ENCODE data around the gene NELFA. TPM values are rescaled to one million over a fixed set of nuclear protein-coding genes. Genes with fewer than 3 reads are reported as not detected.

The NELFA gene
- total RNA-seq, 4 donors from 2014 or later = 2.4 to 38.8 (median 18.8) TPM

GRCh38 chr4:1964443-1964842 lies 44.3 kb downstream of the NELFA start:
- intact Hi-C loops (cut with DNase I; ENCODE audit: low total_unique reads) = no loop called here
- H3K27ac ChIP-seq = no peak overlapping the region
- no peak overlapping the region for H3K4me3 ChIP-seq
- no peaks in the 10 kb centered on the region for H3K9me3 ChIP-seq
- DNase-seq = no peak
- TF ChIP-seq CTCF (IDR thresholded peaks at IDR 0.05) = no peak
- no peak for TF ChIP-seq POLR2A (IDR thresholded peaks at IDR 0.05)
- H3K36me3 ChIP-seq = no peaks in the 10 kb centered on the region
- H3K4me1 ChIP-seq = no peaks in the 10 kb centered on the region
- H3K27me3 ChIP-seq = no peaks in the 10 kb centered on the region

- H3K27me3 ChIP-seq = no peaks in the 10 kb centered on the region
- intact Hi-C loops (cut with DNase I; ENCODE audit: low total_unique reads) = no loop called here
- H3K4me1 ChIP-seq = no peaks in the 10 kb centered on the region
- H3K4me3 ChIP-seq = no peak overlapping the region
- no peaks in the 10 kb centered on the region for H3K36me3 ChIP-seq
- TF ChIP-seq POLR2A (IDR thresholded peaks at IDR 0.05) (no peak), CTCF (IDR thresholded peaks at IDR 0.05) (no peak)
- no peaks in the 10 kb centered on the region for H3K9me3 ChIP-seq
- DNase-seq = no peak
- no peak overlapping the region for H3K27ac ChIP-seq
Measured at GRCh38 chr4:1962980-1963379, 45.8 kb downstream of the NELFA start.

GRCh38 chr4:1961563-1961962 lies 47.2 kb downstream of the NELFA start:
- no peak for DNase-seq
- Histone ChIP-seq H3K4me3 (no peak overlapping the region), H3K4me1 (no peaks in the 10 kb centered on the region), H3K27ac (no peak overlapping the region), H3K36me3 (no peaks in the 10 kb centered on the region), H3K9me3 (no peaks in the 10 kb centered on the region), H3K27me3 (no peaks in the 10 kb centered on the region)
- TF ChIP-seq POLR2A (IDR thresholded peaks at IDR 0.05) (no peak), CTCF (IDR thresholded peaks at IDR 0.05) (no peak)
- intact Hi-C loops (cut with DNase I; ENCODE audit: low total_unique reads) = no loop called here

GRCh38 chr4:1961038-1961437 lies 47.7 kb downstream of the NELFA start:
- H3K27ac ChIP-seq = no peak overlapping the region
- no peak overlapping the region for H3K4me3 ChIP-seq
- H3K4me1 ChIP-seq = no peaks in the 10 kb centered on the region
- intact Hi-C loops (cut with DNase I; ENCODE audit: low total_unique reads) = no loop called here
- H3K36me3 ChIP-seq = no peaks in the 10 kb centered on the region
- DNase-seq = no peak
- no peaks in the 10 kb centered on the region for H3K27me3 ChIP-seq
- TF ChIP-seq CTCF (IDR thresholded peaks at IDR 0.05) (no peak), POLR2A (IDR thresholded peaks at IDR 0.05) (no peak)
- no peaks in the 10 kb centered on the region for H3K9me3 ChIP-seq

- H3K27ac ChIP-seq = no peak overlapping the region
- TF ChIP-seq POLR2A (IDR thresholded peaks at IDR 0.05) = no peak
- no peak for TF ChIP-seq CTCF (IDR thresholded peaks at IDR 0.05)
- intact Hi-C loops (cut with DNase I; ENCODE audit: low total_unique reads) = no loop called here
- no peaks in the 10 kb centered on the region for H3K36me3 ChIP-seq
- no peak overlapping the region for H3K4me3 ChIP-seq
- H3K4me1 ChIP-seq = no peaks in the 10 kb centered on the region
- DNase-seq = no peak
- no peaks in the 10 kb centered on the region for H3K27me3 ChIP-seq
- H3K9me3 ChIP-seq = no peaks in the 10 kb centered on the region
Measured at GRCh38 chr4:1960170-1960825, 48.5 kb downstream of the NELFA start.
